Vagina (tissue), 2 donors: ENCODE measurements around the gene UMPS. TPM values are rescaled to one million over a fixed set of nuclear protein-coding genes. Genes with fewer than 3 reads are reported as not detected.

Experiments used
- DNase-seq, 2 donors: peaks; one replicate each; pipeline ENCODE4 v3.0.0-alpha.2; 2017; ENCODE audit errors: extremely low spot score in 2 of 2
- H3K27ac ChIP-seq: fragments of 200-600 bp; sonication (generic); one replicate; pipeline ENCODE4 v1.5.1; 2019
- H3K27me3 ChIP-seq: fragments of 200-600 bp; sonication (generic); one replicate; pipeline ENCODE4 v1.5.1; 2019
- H3K36me3 ChIP-seq, 2 donors: fragments of 200-600 bp; sonication (generic); one replicate each; pipeline ENCODE4 v1.5.1; 2017 to 2019
- H3K4me1 ChIP-seq: fragments of 200-600 bp; sonication (generic); one replicate; pipeline ENCODE4 v1.5.1; 2019
- H3K4me3 ChIP-seq, 2 donors: fragments of 200-600 bp; sonication (generic); 1 replicate in 1 of 2; 2 replicates in 1 of 2; pipeline ENCODE4 v1.5.1; 2016 to 2019
- H3K9me3 ChIP-seq: fragments of 200-600 bp; sonication (generic); one replicate; pipeline ENCODE4 v1.5.1; 2019
- CTCF ChIP-seq, 3 experiments: fragments of 450-650 bp in 2 of 3; fragments of 200-600 bp in 1 of 3; sonication (generic) in 1 of 3; IDR thresholded peaks; one replicate each; pipeline ENCODE4 v1.5.1; 2017 to 2019; ENCODE audit warnings: antibody characterized with exemption in 3 of 3, mild to moderate bottlenecking in 2 of 3, moderate library complexity in 2 of 3
- POLR2A ChIP-seq, 2 donors: fragments of 450-650 bp; IDR thresholded peaks; one replicate each; pipeline ENCODE4 v1.6.1; 2017; ENCODE audit warnings: antibody characterized with exemption in 2 of 2, mild to moderate bottlenecking in 2 of 2, moderate library complexity in 2 of 2
- POLR2AphosphoS5 ChIP-seq, 2 donors: sonication (generic); formaldehyde crosslinking; IDR thresholded peaks; one replicate each; pipeline ENCODE4 v1.9.0; 2017; ENCODE audit warnings: antibody characterized with exemption in 2 of 2, mild to moderate bottlenecking in 2 of 2, low read depth in 1 of 2; ENCODE audit not compliant: insufficient read depth in 1 of 2
- intact Hi-C: fragments of 100-400 bp; cut with DNase I; formaldehyde crosslinking; loops from one replicate; pipeline ENCODE4 v1.15.1; 2023
- total RNA-seq: library from RNA; depleted of rRNA; stranded (reverse); fragments of >200 nt; gene quantifications from one replicate; pipeline ENCODE4 v1.2.3, GENCODE V29; 2016

The UMPS gene
- total RNA-seq, 1 donor from 2014 or later: 13.3 TPM

- H3K27ac ChIP-seq: peak overlapping the region; percentile 86
- H3K36me3 ChIP-seq: no peaks in the 10 kb centered on the region
- no peaks in the 10 kb centered on the region for H3K9me3 ChIP-seq
- no peaks in the 10 kb centered on the region for H3K27me3 ChIP-seq
- DNase-seq: no peak
- H3K4me1 ChIP-seq: peaks cover 61% of the 10 kb centered on the region
- H3K4me3 ChIP-seq: no peak overlapping the region
- intact Hi-C loops: no loop called here
- TF ChIP-seq POLR2AphosphoS5 (IDR thresholded peaks at IDR 0.05; ENCODE audit: insufficient read depth in 1 of 2, low read depth in 1 of 2): no peak
- no peak for TF ChIP-seq CTCF (IDR thresholded peaks at IDR 0.05)
- TF ChIP-seq POLR2A (IDR thresholded peaks at IDR 0.05): no peak
Observed at GRCh38 chr3:124779116-124779515, 48.9 kb downstream of the UMPS start.

GRCh38 chr3:124779751-124780191 lies 49.5 kb downstream of the UMPS start:
- H3K4me3 ChIP-seq: no peak overlapping the region

GRCh38 chr3:124780356-124780755 lies 50.1 kb downstream of the UMPS start:
- Histone ChIP-seq H3K4me1 (peaks cover 51% of the 10 kb centered on the region), H3K36me3 (no peaks in the 10 kb centered on the region), H3K27me3 (no peaks in the 10 kb centered on the region), H3K4me3 (no peak overlapping the region), H3K9me3 (no peaks in the 10 kb centered on the region), H3K27ac (peak overlapping the region; percentile 86)
- peak in 1 of 2 donors; percentile 3 for TF ChIP-seq POLR2AphosphoS5 (IDR thresholded peaks at IDR 0.05; ENCODE audit: insufficient read depth in 1 of 2, low read depth in 1 of 2)
- no peak for TF ChIP-seq POLR2A (IDR thresholded peaks at IDR 0.05)
- TF ChIP-seq CTCF (IDR thresholded peaks at IDR 0.05): no peak
- no peak for DNase-seq
- intact Hi-C loops: loop anchor here (5.0 kb wide), 1 partner anchor 107 kb away; the partner anchor contains the start of gene ITGB5

More at GRCh38 chr3:124779751-124780191, 49.5 kb downstream of the UMPS start:
- intact Hi-C loops: loop anchor here (5.0 kb wide), 1 partner anchor 108 kb away; the partner anchor contains the start of gene ITGB5
- TF ChIP-seq CTCF (IDR thresholded peaks at IDR 0.05) (no peak), POLR2A (IDR thresholded peaks at IDR 0.05) (no peak), POLR2AphosphoS5 (IDR thresholded peaks at IDR 0.05; ENCODE audit: insufficient read depth in 1 of 2, low read depth in 1 of 2) (no peak)
- peak overlapping the region; percentile 86 for H3K27ac ChIP-seq
- no peak for DNase-seq
- no peaks in the 10 kb centered on the region for H3K27me3 ChIP-seq
- no peaks in the 10 kb centered on the region for H3K9me3 ChIP-seq
- peaks cover 54% of the 10 kb centered on the region for H3K4me1 ChIP-seq
- H3K36me3 ChIP-seq: no peaks in the 10 kb centered on the region

- peaks cover 53% of the 10 kb centered on the region for H3K4me1 ChIP-seq
- peak overlapping the region; percentile 86 for H3K27ac ChIP-seq
- TF ChIP-seq CTCF (IDR thresholded peaks at IDR 0.05): no peak
- peak in 1 of 2 donors; percentile 68 for TF ChIP-seq POLR2AphosphoS5 (IDR thresholded peaks at IDR 0.05; ENCODE audit: insufficient read depth in 1 of 2, low read depth in 1 of 2)
- no peaks in the 10 kb centered on the region for H3K36me3 ChIP-seq
- intact Hi-C loops: loop anchor here (5.0 kb wide), 1 partner anchor 106 kb away; the partner anchor contains the start of gene ITGB5
- H3K9me3 ChIP-seq: no peaks in the 10 kb centered on the region
- no peak for DNase-seq
- no peak overlapping the region for H3K4me3 ChIP-seq
- H3K27me3 ChIP-seq: no peaks in the 10 kb centered on the region
Observed at GRCh38 chr3:124780761-124781475, 50.7 kb downstream of the UMPS start.
